HCT116 (cell line): ENCODE measurements around the gene WFDC5. TPM values are rescaled to one million over a fixed set of nuclear protein-coding genes. Genes with fewer than 3 reads are reported as not detected.

Source experiments
- ATAC-seq: fragments of 200-7000 bp; cut with Tn5 transposase; 2 replicates; pipeline ENCODE4 v1.9.1; 2020; ENCODE audit warnings: mild to moderate bottlenecking, moderate library complexity
- BruUV-seq: library from RNA; stranded (reverse); fragments of 400-500 nt; replicated peaks from 2 replicates; lab custom pipeline; 2021; lab: Mats Ljungman, UMichigan
- CTCF ChIA-PET: fragments of 300-600 bp; sonication (Branson Sonifier 250); formaldehyde crosslinking; loops from one replicate; lab custom pipeline; 2021; ENCODE audit warnings: antibody characterized with exemption; lab: Charles Lee
- POLR2A ChIA-PET: fragments of 300-600, 350-600 bp; sonication (Branson Sonifier 250); formaldehyde crosslinking; loops from one replicate; lab custom pipeline; 2021; ENCODE audit warnings: antibody characterized with exemption; lab: Charles Lee
- RAD21 ChIA-PET, 2 experiments: fragments of 300-600 bp; sonication (Branson Sonifier 250); formaldehyde crosslinking; loops; one replicate each; lab custom pipeline; 2023; ENCODE audit warnings: low total read pairs in 2 of 2; ENCODE audit not compliant: uncharacterized antibody in 2 of 2, unreplicated experiment in 2 of 2, low non-redundant PET in 1 of 2; lab: Charles Lee
- DNase-seq: peaks from one replicate; pipeline ENCODE4 v3.0.0-alpha.2; 2010; ENCODE audit warnings: low read depth, low spot score
- H2AFZ ChIP-seq: fragments of 200-600 bp; shearing (Covaris generic), sonication (generic); 2 replicates; pipeline ENCODE4 v1.6.1; 2017; ENCODE audit warnings: low read depth, mixed run types, mixed read lengths, antibody characterized with exemption, low read length; ENCODE audit not compliant: poor library complexity, severe bottlenecking
- H3K27ac ChIP-seq: 2 replicates; pipeline ENCODE4 v1.5.1; 2012; ENCODE audit warnings: low read depth, low read length
- H3K27me3 ChIP-seq: fragments of 200-600 bp; sonication (generic); 2 replicates; pipeline ENCODE4 v1.6.1; 2016; ENCODE audit warnings: mixed run types, low read length, mixed read lengths; ENCODE audit not compliant: insufficient read depth
- H3K36me3 ChIP-seq, 2 experiments: fragments of 200-500 bp in 1 of 2; fragments of 200-600 bp in 1 of 2; sonication (Bioruptor generic) in 1 of 2; sonication (generic) in 1 of 2; 2 replicates each; pipeline versions ENCODE4 v1.5.1 to v1.6.1; 2014 to 2016; ENCODE audit warnings: low read length in 2 of 2, inconsistent platforms in 1 of 2, mixed read lengths in 1 of 2, mixed run types in 1 of 2; ENCODE audit not compliant: insufficient read depth in 2 of 2, control insufficient read depth in 1 of 2
- H3K4me1 ChIP-seq, 2 experiments: fragments of 200-600 bp in 1 of 2; sonication (generic) in 1 of 2; 2 replicates each; pipeline versions ENCODE4 v1.5.1 to v1.6.1; 2012 to 2017; ENCODE audit warnings: low read length in 2 of 2, inconsistent platforms in 1 of 2, mild to moderate bottlenecking in 1 of 2, mixed read lengths in 1 of 2, mixed run types in 1 of 2, moderate library complexity in 1 of 2; ENCODE audit not compliant: insufficient read depth in 2 of 2, control insufficient read depth in 1 of 2
- H3K4me2 ChIP-seq: fragments of 200-600 bp; sonication (generic); 2 replicates; pipeline ENCODE4 v1.6.1; 2017; ENCODE audit warnings: mixed run types, low read length, mixed read lengths
- H3K4me3 ChIP-seq, 2 experiments: fragments of 200-600 bp in 1 of 2; sonication (generic) in 1 of 2; replicated peaks in 1 of 2; 2 replicates each; pipeline ENCODE4 v1.5.1; 2011 to 2016; ENCODE audit warnings: low read length in 2 of 2, control low read depth in 1 of 2, low read depth in 1 of 2, mild to moderate bottlenecking in 1 of 2, mixed read lengths in 1 of 2, mixed run types in 1 of 2
- H3K79me2 ChIP-seq: fragments of 200-600 bp; sonication (generic); 2 replicates; pipeline ENCODE4 v1.6.1; 2017; ENCODE audit warnings: mild to moderate bottlenecking, mixed run types, low read length, moderate library complexity, mixed read lengths; ENCODE audit not compliant: insufficient read depth
- H3K9ac ChIP-seq: fragments of 200-600 bp; sonication (generic); 2 replicates; pipeline ENCODE4 v1.6.1; 2016; ENCODE audit warnings: low read length, mixed read lengths
- H3K9me2 ChIP-seq: fragments of 200-600 bp; sonication (generic), shearing (Covaris generic); 2 replicates; pipeline ENCODE4 v1.6.1; 2017; ENCODE audit warnings: mixed run types, mild to moderate bottlenecking, moderate library complexity; ENCODE audit not compliant: insufficient read depth
- H3K9me3 ChIP-seq, 2 experiments: fragments of 200-500 bp in 1 of 2; fragments of 200-600 bp in 1 of 2; sonication (Bioruptor generic) in 1 of 2; sonication (generic) in 1 of 2; 2 replicates each; pipeline ENCODE4 v1.6.1; 2014 to 2017; ENCODE audit warnings: low read length in 2 of 2, mixed read lengths in 2 of 2, inconsistent platforms in 1 of 2, low read depth in 1 of 2, mild to moderate bottlenecking in 1 of 2, mixed run types in 1 of 2, moderate library complexity in 1 of 2; ENCODE audit not compliant: control insufficient read depth in 1 of 2, insufficient read depth in 1 of 2
- H4K20me1 ChIP-seq: fragments of 200-600 bp; sonication (generic), shearing (Covaris generic); 2 replicates; pipeline ENCODE4 v1.6.1; 2017; ENCODE audit warnings: mixed run types, mild to moderate bottlenecking, moderate library complexity; ENCODE audit not compliant: insufficient read depth
- EZH2 ChIP-seq: fragments of 200-600 bp; sonication (generic); IDR thresholded peaks from 2 replicates; pipeline ENCODE4 v1.6.1; 2017; ENCODE audit warnings: antibody characterized with exemption, mixed run types
- EZH2phosphoT487 ChIP-seq: fragments of 200-600 bp; IDR thresholded peaks from 2 replicates; pipeline ENCODE4 v1.6.1; 2018; ENCODE audit warnings: antibody characterized with exemption, borderline replicate concordance
- FOSL1 ChIP-seq: IDR thresholded peaks from 2 replicates; pipeline ENCODE4 v1.6.1; 2012; ENCODE audit warnings: low read depth
- RAD21 ChIP-seq: IDR thresholded peaks from 2 replicates; pipeline ENCODE4 v1.6.1; 2012; ENCODE audit warnings: low read depth, mild to moderate bottlenecking
- YY1 ChIP-seq: IDR thresholded peaks from 2 replicates; pipeline ENCODE4 v1.6.1; 2011; ENCODE audit warnings: low read length, low read depth, moderate library complexity, mild to moderate bottlenecking; ENCODE audit not compliant: insufficient replicate concordance; ENCODE audit errors: extremely low read depth
- ZNF274 ChIP-seq: fragments of 200-500 bp; sonication (Bioruptor generic); IDR thresholded peaks from 2 replicates; pipeline ENCODE4 v1.6.1; 2014; ENCODE audit warnings: mild to moderate bottlenecking, low read depth, low read length, inconsistent platforms
- intact Hi-C: fragments of 100-400 bp; cut with micrococcal nuclease; formaldehyde crosslinking; loops from 2 replicates; pipeline ENCODE4 v1.10.0; 2022
- total RNA-seq: library from RNA; stranded (reverse); gene quantifications from one replicate; pipeline ENCODE4 v1.2.1, GENCODE V29; 2021; ENCODE audit not compliant: unreplicated experiment
- TF ChIP-seq, protein P1 (sequence below), 3 experiments: fragments of 200-600 bp in 1 of 3; sonication (generic) in 1 of 3; IDR thresholded peaks in 2 of 3; conservative IDR thresholded peaks in 1 of 3; 2 replicates each; pipeline ENCODE4 v1.5.1; 2012 to 2017; ENCODE audit warnings: low read depth in 2 of 3, low read length in 2 of 3, antibody characterized with exemption in 1 of 3, borderline replicate concordance in 1 of 3, control low read depth in 1 of 3, mild to moderate bottlenecking in 1 of 3, mixed read lengths in 1 of 3, mixed run types in 1 of 3, moderate library complexity in 1 of 3; ENCODE audit not compliant: insufficient read depth in 1 of 3

Gene WFDC5
- total RNA-seq, 1 experiment from 2014 or later = not detected

DNA sequence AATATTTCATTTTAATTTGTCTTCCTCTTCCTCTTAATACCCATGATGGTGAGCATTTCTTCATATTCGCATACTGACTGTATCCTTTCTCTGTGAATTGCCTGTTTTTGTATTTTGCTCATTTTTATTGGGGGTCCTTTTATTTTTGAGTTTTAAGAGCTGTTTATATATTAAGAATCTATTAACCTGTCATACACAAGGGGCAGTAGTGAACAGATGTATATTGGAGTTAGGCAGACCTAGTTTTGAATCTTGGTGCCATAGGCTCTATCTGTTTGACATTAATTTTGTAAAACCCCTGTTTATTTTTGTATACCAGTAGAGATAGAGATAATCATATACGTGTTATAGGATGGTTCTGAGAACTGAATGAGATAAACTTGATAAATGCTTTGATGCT, 3.1 kb upstream of the WFDC5 start:
- no peaks in the 10 kb centered on the region for H3K9me2 ChIP-seq
- H3K27me3 ChIP-seq = no peaks in the 10 kb centered on the region; the same call in 1 of the 2 replicates
- no peak overlapping the region for H2AFZ ChIP-seq
- intact Hi-C loops = no loop called here
- H3K27ac ChIP-seq = no peak overlapping the region
- ChIA-PET CTCF (interaction anchor here (0.5 to 1.8 kb wide), 9 partner anchors 9 to 176 kb away, joined by 3 to 7 read pairs (median 3); no protein-coding TSS in a partner anchor), RAD21 (no interaction called here)
- H3K36me3 ChIP-seq = no peaks in the 10 kb centered on the region
- DNase-seq = no peak
- TF ChIP-seq, protein P1, sequence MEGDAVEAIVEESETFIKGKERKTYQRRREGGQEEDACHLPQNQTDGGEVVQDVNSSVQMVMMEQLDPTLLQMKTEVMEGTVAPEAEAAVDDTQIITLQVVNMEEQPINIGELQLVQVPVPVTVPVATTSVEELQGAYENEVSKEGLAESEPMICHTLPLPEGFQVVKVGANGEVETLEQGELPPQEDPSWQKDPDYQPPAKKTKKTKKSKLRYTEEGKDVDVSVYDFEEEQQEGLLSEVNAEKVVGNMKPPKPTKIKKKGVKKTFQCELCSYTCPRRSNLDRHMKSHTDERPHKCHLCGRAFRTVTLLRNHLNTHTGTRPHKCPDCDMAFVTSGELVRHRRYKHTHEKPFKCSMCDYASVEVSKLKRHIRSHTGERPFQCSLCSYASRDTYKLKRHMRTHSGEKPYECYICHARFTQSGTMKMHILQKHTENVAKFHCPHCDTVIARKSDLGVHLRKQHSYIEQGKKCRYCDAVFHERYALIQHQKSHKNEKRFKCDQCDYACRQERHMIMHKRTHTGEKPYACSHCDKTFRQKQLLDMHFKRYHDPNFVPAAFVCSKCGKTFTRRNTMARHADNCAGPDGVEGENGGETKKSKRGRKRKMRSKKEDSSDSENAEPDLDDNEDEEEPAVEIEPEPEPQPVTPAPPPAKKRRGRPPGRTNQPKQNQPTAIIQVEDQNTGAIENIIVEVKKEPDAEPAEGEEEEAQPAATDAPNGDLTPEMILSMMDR (IDR thresholded peaks at IDR 0.05 in 2 of 3, conservative IDR thresholded peaks at IDR 0.05 in 1 of 3; ENCODE audit: borderline replicate concordance in 1 of 3, insufficient read depth in 1 of 3, low read depth in 2 of 3, low read length in 2 of 3) = peak in 2 of 3 experiments; percentile 5 to 43; a peak in 1 of 6 replicates
- peak; percentile 10; the same call in 1 of the 2 replicates for TF ChIP-seq RAD21
- no peak for TF ChIP-seq FOSL1
- TF ChIP-seq, all 23 proteins: peak for 2
- no peak overlapping the region for H3K4me2 ChIP-seq
- H4K20me1 ChIP-seq = no peaks in the 10 kb centered on the region
- ATAC-seq = peak; percentile 66
- H3K9ac ChIP-seq = no peak overlapping the region
- no TSS peak for BruUV-seq
- POLR2A ChIA-PET = interaction anchor here (1.1 kb wide), 1 partner anchor 21 kb away, joined by 3 read pairs; no protein-coding TSS in a partner anchor
- H3K4me1 ChIP-seq = no peaks in the 10 kb centered on the region
- H3K4me3 ChIP-seq = no peak overlapping the region
- no peaks in the 10 kb centered on the region for H3K9me3 ChIP-seq
- no peaks in the 10 kb centered on the region for H3K79me2 ChIP-seq

DNA sequence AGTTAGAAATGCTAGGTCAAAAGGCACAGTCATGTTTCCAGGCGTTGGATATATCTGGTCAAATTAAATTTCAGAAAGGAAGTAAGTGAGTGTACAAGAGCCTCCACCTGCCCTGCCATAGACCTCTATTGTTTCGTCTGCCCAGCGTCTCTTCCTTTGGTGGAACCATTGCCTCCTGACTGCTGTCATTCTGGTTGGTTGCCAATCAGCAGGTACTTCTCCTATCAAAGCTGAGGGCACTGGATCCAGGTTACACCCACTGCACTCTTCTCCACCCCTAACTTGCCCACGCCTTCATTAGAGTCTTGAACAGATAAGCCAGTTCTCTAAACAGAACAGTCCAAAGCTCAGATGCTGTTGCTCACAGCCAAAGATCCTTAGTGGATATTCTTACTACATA, 2.6 kb upstream of the WFDC5 start:
- H3K9ac ChIP-seq = no peak overlapping the region
- ChIA-PET CTCF (interaction anchor here (0.5 to 1.8 kb wide), 9 partner anchors 8 to 176 kb away, joined by 3 to 7 read pairs (median 3); no protein-coding TSS in a partner anchor), POLR2A (interaction anchor here (1.1 kb wide), 1 partner anchor 21 kb away, joined by 3 read pairs; no protein-coding TSS in a partner anchor), RAD21 (no interaction called here)
- no TSS peak for BruUV-seq
- no peaks in the 10 kb centered on the region for H4K20me1 ChIP-seq
- no peaks in the 10 kb centered on the region for H3K36me3 ChIP-seq
- H3K27ac ChIP-seq = no peak overlapping the region
- no peak overlapping the region for H3K4me2 ChIP-seq
- no peak for TF ChIP-seq EZH2phosphoT487
- TF ChIP-seq YY1 = no peak
- no peak for TF ChIP-seq ZNF274
- TF ChIP-seq EZH2 = no peak
- TF ChIP-seq, protein P1 (IDR thresholded peaks at IDR 0.05 in 2 of 3, conservative IDR thresholded peaks at IDR 0.05 in 1 of 3; ENCODE audit: borderline replicate concordance in 1 of 3, insufficient read depth in 1 of 3, low read depth in 2 of 3, low read length in 2 of 3) = no peak
- intact Hi-C loops = no loop called here
- no peaks in the 10 kb centered on the region for H3K79me2 ChIP-seq
- H3K4me1 ChIP-seq = no peaks in the 10 kb centered on the region
- no peaks in the 10 kb centered on the region for H3K9me2 ChIP-seq
- no peaks in the 10 kb centered on the region; the same call in 1 of the 2 replicates for H3K27me3 ChIP-seq
- peak; percentile 71 for ATAC-seq
- H2AFZ ChIP-seq = no peak overlapping the region
- DNase-seq = no peak
- H3K4me3 ChIP-seq = no peak overlapping the region
- H3K9me3 ChIP-seq = no peaks in the 10 kb centered on the region
